ENCODE data around the gene ARHGAP25. TPM values are rescaled to one million over a fixed set of nuclear protein-coding genes. Genes with fewer than 3 reads are reported as not detected.

The ARHGAP25 gene
- total RNA-seq, 4 donors from 2014 or later = 4.9 to 82.5 (median 8.7) TPM

GRCh38 chr2:68764041-68764805 is 29.6 kb downstream of the ARHGAP25 start:
- peak overlapping the region; percentile 56 to 94 (median 84) for H3K27ac ChIP-seq
- peak overlapping the region in 3 of 4 donors; percentile 1 to 10 (median 4) for H3K4me3 ChIP-seq
- peaks cover 0 to 44% (median 9%) of the 10 kb centered on the region in 4 donors for H3K4me1 ChIP-seq
- no peaks in the 10 kb centered on the region for H3K9me3 ChIP-seq
- no peaks in the 10 kb centered on the region for H3K36me3 ChIP-seq
- no peaks in the 10 kb centered on the region for H3K27me3 ChIP-seq
- no peak for DNase-seq
- TF ChIP-seq CTCF (IDR thresholded peaks at IDR 0.05) (no peak), POLR2A (IDR thresholded peaks at IDR 0.05) (no peak)

- peak overlapping the region; percentile 56 to 94 (median 84) for H3K27ac ChIP-seq
- TF ChIP-seq CTCF (IDR thresholded peaks at IDR 0.05) (no peak), POLR2A (IDR thresholded peaks at IDR 0.05) (no peak)
- no peaks in the 10 kb centered on the region for H3K27me3 ChIP-seq
- H3K36me3 ChIP-seq = no peaks in the 10 kb centered on the region
- H3K4me1 ChIP-seq = peaks cover 0 to 50% (median 12%) of the 10 kb centered on the region in 4 donors
- H3K9me3 ChIP-seq = no peaks in the 10 kb centered on the region
- DNase-seq = no peak
- peak overlapping the region in 3 of 4 donors; percentile 1 to 10 (median 4) for H3K4me3 ChIP-seq
These were observed 30.2 kb downstream of the ARHGAP25 start for GRCh38 chr2:68764806-68765311.

- Histone ChIP-seq H3K27me3 (no peaks in the 10 kb centered on the region), H3K9me3 (no peaks in the 10 kb centered on the region), H3K4me1 (peaks cover 0 to 60% (median 14%) of the 10 kb centered on the region in 4 donors), H3K27ac (peak overlapping the region; percentile 56 to 94 (median 88)), H3K36me3 (no peaks in the 10 kb centered on the region), H3K4me3 (no peak overlapping the region)
- TF ChIP-seq POLR2A (IDR thresholded peaks at IDR 0.05) (no peak), CTCF (IDR thresholded peaks at IDR 0.05) (peak in 1 of 6 experiments; percentile 5)
- no peak for DNase-seq
These were observed 31.2 kb downstream of the ARHGAP25 start for GRCh38 chr2:68765739-68766375.

- TF ChIP-seq POLR2A (IDR thresholded peaks at IDR 0.05) = no peak
- peak in 2 of 6 experiments; percentile 5 to 11 for TF ChIP-seq CTCF (IDR thresholded peaks at IDR 0.05)
- H3K27me3 ChIP-seq = no peaks in the 10 kb centered on the region
- H3K9me3 ChIP-seq = no peaks in the 10 kb centered on the region
- peak overlapping the region; percentile 75 to 94 (median 88) for H3K27ac ChIP-seq
- H3K4me3 ChIP-seq = no peak overlapping the region
- peaks cover 0 to 66% (median 19%) of the 10 kb centered on the region in 4 donors for H3K4me1 ChIP-seq
- peak in 2 of 3 donors; percentile 85 to 89 for DNase-seq
- H3K36me3 ChIP-seq = no peaks in the 10 kb centered on the region
These were observed 31.8 kb downstream of the ARHGAP25 start for GRCh38 chr2:68766376-68766845.

- DNase-seq = peak in 2 of 3 donors; percentile 85 to 86
- Histone ChIP-seq H3K4me1 (peaks cover 0 to 71% (median 20%) of the 10 kb centered on the region in 4 donors), H3K27ac (peak overlapping the region; percentile 75 to 94 (median 88)), H3K9me3 (no peaks in the 10 kb centered on the region), H3K4me3 (peak overlapping the region in 1 of 4 donors; percentile 7), H3K27me3 (no peaks in the 10 kb centered on the region), H3K36me3 (no peaks in the 10 kb centered on the region)
- TF ChIP-seq CTCF (IDR thresholded peaks at IDR 0.05) (no peak), POLR2A (IDR thresholded peaks at IDR 0.05) (no peak)
These were observed 32.7 kb downstream of the ARHGAP25 start for GRCh38 chr2:68767031-68767961.
